Neural crest cell (in vitro differentiated cells): ENCODE results near the gene SCAPER. TPM values are rescaled to one million over a fixed set of nuclear protein-coding genes. Genes with fewer than 3 reads are reported as not detected.

ENCODE experiments used
- DNase-seq: peaks from one replicate; pipeline ENCODE4 v3.0.0; 2021; ENCODE audit warnings: low read depth, mixed read lengths, low spot score
- H3K27ac Mint-ChIP-seq: one replicate; pipeline ENCODE4 v1.8.0; 2021; ENCODE audit warnings: mild to moderate bottlenecking, mixed read lengths; ENCODE audit not compliant: unreplicated experiment
- H3K27me3 Mint-ChIP-seq: 2 replicates; pipeline ENCODE4 v1.8.0; 2021; ENCODE audit warnings: low read depth, mild to moderate bottlenecking, mixed read lengths
- H3K36me3 Mint-ChIP-seq: 2 replicates; pipeline ENCODE4 v1.8.0; 2021; ENCODE audit warnings: low read depth, mild to moderate bottlenecking, mixed read lengths
- H3K4me1 Mint-ChIP-seq: 2 replicates; pipeline ENCODE4 v1.8.0; 2021; ENCODE audit warnings: mixed read lengths
- H3K4me3 Mint-ChIP-seq: one replicate; pipeline ENCODE4 v1.8.0; 2021; ENCODE audit warnings: mild to moderate bottlenecking, mixed read lengths
- H3K9me3 Mint-ChIP-seq: 2 replicates; pipeline ENCODE4 v1.8.0; 2021; ENCODE audit warnings: mixed read lengths
- total RNA-seq: library from RNA; stranded (reverse); gene quantifications from 2 replicates; pipeline ENCODE4 v1.2.1, GENCODE V29; 2021
- TF ChIP-seq, protein P1 (sequence below): fragments of 200-600 bp; sonication (generic); conservative IDR thresholded peaks from 2 replicates; pipeline ENCODE4 v1.5.0; 2021; ENCODE audit warnings: antibody characterized with exemption, mild to moderate bottlenecking

SCAPER gene
- total RNA-seq, 1 donor from 2014 or later: 15.3 TPM

DNA sequence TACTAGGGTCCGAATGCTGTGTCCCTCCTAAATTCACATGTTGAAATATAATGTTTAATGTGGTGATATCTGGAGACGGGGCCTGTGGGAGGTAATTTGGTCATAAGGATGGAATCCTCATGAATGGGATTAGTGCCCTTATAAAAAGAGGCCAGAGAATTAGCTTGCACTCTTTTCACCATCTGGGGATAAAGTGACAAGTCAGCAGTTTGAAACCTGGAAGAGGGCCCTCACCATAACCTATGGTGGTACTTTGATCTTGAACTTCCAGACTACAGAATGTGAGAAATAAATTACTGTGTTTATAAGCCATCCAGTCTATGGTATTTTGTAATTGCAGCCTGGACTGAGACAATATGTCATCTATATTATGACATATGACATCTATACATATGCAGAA is 436.4 kb downstream of the SCAPER start:
- H3K27me3 Mint-ChIP-seq: no peaks in the 10 kb centered on the region
- no peak overlapping the region for H3K4me3 Mint-ChIP-seq
- peaks cover 6% of the 10 kb centered on the region for H3K9me3 Mint-ChIP-seq
- H3K4me1 Mint-ChIP-seq: no peaks in the 10 kb centered on the region
- no peak for DNase-seq
- no peak overlapping the region for H3K27ac Mint-ChIP-seq
- TF ChIP-seq, protein P1, sequence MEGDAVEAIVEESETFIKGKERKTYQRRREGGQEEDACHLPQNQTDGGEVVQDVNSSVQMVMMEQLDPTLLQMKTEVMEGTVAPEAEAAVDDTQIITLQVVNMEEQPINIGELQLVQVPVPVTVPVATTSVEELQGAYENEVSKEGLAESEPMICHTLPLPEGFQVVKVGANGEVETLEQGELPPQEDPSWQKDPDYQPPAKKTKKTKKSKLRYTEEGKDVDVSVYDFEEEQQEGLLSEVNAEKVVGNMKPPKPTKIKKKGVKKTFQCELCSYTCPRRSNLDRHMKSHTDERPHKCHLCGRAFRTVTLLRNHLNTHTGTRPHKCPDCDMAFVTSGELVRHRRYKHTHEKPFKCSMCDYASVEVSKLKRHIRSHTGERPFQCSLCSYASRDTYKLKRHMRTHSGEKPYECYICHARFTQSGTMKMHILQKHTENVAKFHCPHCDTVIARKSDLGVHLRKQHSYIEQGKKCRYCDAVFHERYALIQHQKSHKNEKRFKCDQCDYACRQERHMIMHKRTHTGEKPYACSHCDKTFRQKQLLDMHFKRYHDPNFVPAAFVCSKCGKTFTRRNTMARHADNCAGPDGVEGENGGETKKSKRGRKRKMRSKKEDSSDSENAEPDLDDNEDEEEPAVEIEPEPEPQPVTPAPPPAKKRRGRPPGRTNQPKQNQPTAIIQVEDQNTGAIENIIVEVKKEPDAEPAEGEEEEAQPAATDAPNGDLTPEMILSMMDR: no peak
- H3K36me3 Mint-ChIP-seq: peaks cover 29% of the 10 kb centered on the region

DNA sequence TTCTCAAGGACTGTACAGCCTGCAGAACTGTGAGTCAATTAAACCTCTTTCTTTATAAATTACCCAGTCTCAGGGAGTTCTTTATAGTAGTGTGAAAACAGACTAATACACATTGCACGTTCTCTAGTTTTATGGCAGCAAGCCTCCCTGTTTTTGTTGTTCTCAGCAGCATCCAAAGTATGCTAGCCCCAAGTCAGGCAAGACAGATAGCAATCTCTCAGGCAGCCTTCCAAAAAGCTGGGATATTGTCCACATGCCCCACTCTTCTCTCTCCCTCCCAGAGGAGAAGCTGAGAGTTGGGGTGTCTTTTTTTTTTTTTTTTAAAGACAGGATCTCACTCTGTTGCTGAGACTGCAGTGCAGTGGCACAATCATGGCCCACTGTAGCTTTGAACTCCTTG is 438.0 kb downstream of the SCAPER start:
- H3K4me3 Mint-ChIP-seq: no peak overlapping the region
- DNase-seq: no peak
- H3K9me3 Mint-ChIP-seq: peaks cover 6% of the 10 kb centered on the region
- H3K36me3 Mint-ChIP-seq: peaks cover 29% of the 10 kb centered on the region
- H3K27ac Mint-ChIP-seq: no peak overlapping the region
- H3K27me3 Mint-ChIP-seq: no peaks in the 10 kb centered on the region
- TF ChIP-seq, protein P1: no peak
- H3K4me1 Mint-ChIP-seq: no peaks in the 10 kb centered on the region

DNA sequence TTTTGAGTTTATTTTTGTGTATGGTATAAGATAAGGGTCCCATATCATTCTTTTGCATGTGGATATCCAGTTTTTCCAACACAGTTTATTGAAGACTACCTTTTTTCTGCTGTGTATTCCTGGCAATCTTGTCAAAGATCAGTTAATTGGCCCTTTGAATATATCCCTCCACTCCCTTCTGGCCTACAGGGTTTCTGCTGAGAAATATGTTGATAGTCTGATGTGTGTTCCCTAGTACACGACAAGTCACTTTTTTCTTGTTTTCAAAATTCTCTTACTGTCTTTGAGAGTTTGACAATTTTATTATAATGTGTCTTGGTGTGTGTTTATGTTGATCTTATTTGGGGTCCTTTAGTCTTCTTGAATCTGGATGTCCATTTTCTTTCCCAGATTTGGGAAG is 439.4 kb downstream of the SCAPER start:
- Mint-ChIP-seq H3K9me3 (peaks cover 9% of the 10 kb centered on the region), H3K27me3 (no peaks in the 10 kb centered on the region), H3K27ac (no peak overlapping the region), H3K4me3 (no peak overlapping the region), H3K4me1 (no peaks in the 10 kb centered on the region), H3K36me3 (peaks cover 32% of the 10 kb centered on the region)
- DNase-seq: no peak
- TF ChIP-seq, protein P1: no peak

DNA sequence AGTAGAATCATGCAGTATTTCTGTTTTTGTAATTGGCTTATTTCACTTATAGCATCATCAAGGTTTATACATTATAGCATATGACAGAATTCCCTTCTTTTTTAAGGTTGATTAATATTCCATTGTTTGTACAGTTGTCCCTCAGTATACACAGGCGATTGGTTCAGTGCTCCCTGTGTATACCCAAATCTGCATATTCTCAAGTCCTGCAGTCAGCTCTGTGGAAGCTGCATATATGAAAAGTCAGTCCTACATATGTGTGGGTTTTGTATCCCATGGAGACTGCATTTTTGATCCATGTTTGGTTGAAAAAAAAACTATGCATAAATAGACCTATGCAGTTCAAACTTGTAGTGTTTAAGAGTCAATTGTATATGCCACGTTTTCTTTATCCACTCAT is 440.9 kb downstream of the SCAPER start:
- H3K4me1 Mint-ChIP-seq: no peaks in the 10 kb centered on the region

DNA sequence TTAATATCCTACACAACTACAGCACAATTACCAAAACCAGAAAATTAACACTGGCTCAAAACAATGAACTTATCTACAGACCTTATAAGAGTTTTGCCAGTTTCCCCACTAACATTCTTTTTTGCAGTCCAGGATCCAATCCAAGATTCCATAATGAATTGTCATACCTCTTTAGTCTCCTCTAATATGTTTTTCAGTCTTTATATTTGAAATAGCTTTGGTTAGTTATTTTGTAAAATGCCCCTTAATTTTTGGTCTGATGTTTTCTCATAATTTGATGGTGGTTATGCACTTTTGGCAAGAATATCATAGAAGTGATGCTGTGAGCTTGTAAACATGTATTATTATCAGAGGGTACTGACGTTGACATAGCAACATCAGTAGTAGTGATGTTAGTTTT is 444.3 kb downstream of the SCAPER start:
- Mint-ChIP-seq H3K27me3 (no peaks in the 10 kb centered on the region), H3K36me3 (peaks cover 13% of the 10 kb centered on the region), H3K4me1 (no peaks in the 10 kb centered on the region), H3K4me3 (no peak overlapping the region), H3K27ac (no peak overlapping the region), H3K9me3 (peaks cover 8% of the 10 kb centered on the region)
- TF ChIP-seq, protein P1: no peak
- no peak for DNase-seq

More for the DNA sequence above, 440.9 kb downstream of the SCAPER start:
- H3K27me3 Mint-ChIP-seq: no peaks in the 10 kb centered on the region
- TF ChIP-seq, protein P1: no peak
- H3K27ac Mint-ChIP-seq: no peak overlapping the region
- peaks cover 31% of the 10 kb centered on the region for H3K36me3 Mint-ChIP-seq
- H3K4me3 Mint-ChIP-seq: no peak overlapping the region
- peaks cover 14% of the 10 kb centered on the region for H3K9me3 Mint-ChIP-seq
- no peak for DNase-seq

GRCh38 chr15:76460347-76460746 is 444.8 kb downstream of the SCAPER start:
- Mint-ChIP-seq H3K9me3 (peaks cover 8% of the 10 kb centered on the region), H3K4me3 (no peak overlapping the region), H3K36me3 (peaks cover 10% of the 10 kb centered on the region), H3K27ac (no peak overlapping the region), H3K4me1 (no peaks in the 10 kb centered on the region), H3K27me3 (no peaks in the 10 kb centered on the region)
- DNase-seq: no peak
- TF ChIP-seq, protein P1: no peak
